ENCODE results near the gene ANKRD22. TPM values are rescaled to one million over a fixed set of nuclear protein-coding genes. Genes with fewer than 3 reads are reported as not detected.

ANKRD22 gene
- total and polyA plus RNA-seq, 2 donors (not counting 3 experiments of a cell fraction or from before 2014, with no cell fraction given) = not detected

DNA sequence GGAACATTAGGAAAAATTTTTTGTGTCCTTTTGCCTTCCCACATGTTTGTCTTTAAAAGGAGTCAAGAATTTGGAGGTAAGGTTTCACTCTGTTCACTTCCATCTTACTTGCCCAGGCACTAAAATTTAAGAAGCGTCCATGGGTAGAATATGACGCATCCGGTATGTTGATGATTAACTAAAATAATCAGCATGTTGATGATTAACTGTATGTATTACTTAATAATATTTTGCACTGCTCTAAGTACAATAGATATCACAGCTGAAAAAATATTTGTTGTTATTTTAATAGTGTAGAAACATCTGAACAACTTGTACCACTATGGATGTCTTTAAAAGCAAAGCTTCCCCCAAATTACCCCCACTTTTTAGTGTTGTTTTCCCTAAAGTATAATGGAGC is 11.5 kb downstream of the ANKRD22 start:
- H3K36me3 ChIP-seq (ENCODE audit: control insufficient read depth in 2 of 2, extremely low read depth in 1 of 2, insufficient read depth in 2 of 2, low read length in 2 of 2) = no peaks in the 10 kb centered on the region
- intact Hi-C loops (cut with micrococcal nuclease) = no loop called here
- no peaks in the 10 kb centered on the region for H3K79me2 ChIP-seq (ENCODE audit: control insufficient read depth, insufficient read depth, low read length)
- no peaks in the 10 kb centered on the region for H3K4me1 ChIP-seq (ENCODE audit: control insufficient read depth, extremely low read depth, insufficient read depth, low read length)
- DNase-seq (ENCODE audit: low read depth, low spot score) (no peak), FAIRE-seq (no peak)
- no peak overlapping the region for H3K4me3 ChIP-seq (replicated peaks in 1 of 3; ENCODE audit: insufficient read depth in 1 of 3, low read depth in 1 of 3, low read length in 3 of 3)
- H4K20me1 ChIP-seq (replicated peaks; ENCODE audit: control insufficient read depth, extremely low read depth, insufficient read depth, low read length) = no peaks in the 10 kb centered on the region
- no peaks in the 10 kb centered on the region for H3K9me1 ChIP-seq (replicated peaks; ENCODE audit: control insufficient read depth, extremely low read depth, insufficient read depth, low read length)
- ChIA-PET CTCF (interaction anchor here (0.9 to 12.3 kb wide), 4 partner anchors 42 to 377 kb away, joined by 3 to 584 read pairs (median 3); no protein-coding TSS in a partner anchor), POLR2A (interaction anchor here (0.5 kb wide), 1 partner anchor 91 kb away, joined by 4 read pairs; no protein-coding TSS in a partner anchor)
- H3K4me2 ChIP-seq (ENCODE audit: insufficient read depth, low read length) = no peak overlapping the region
- H3K27me3 ChIP-seq (ENCODE audit: control insufficient read depth in 2 of 2, insufficient read depth in 2 of 2, low read length in 2 of 2) = peaks cover 0 to 1% of the 10 kb centered on the region in 2 experiments
- dilution Hi-C loops (cut with MboI; ENCODE audit: extremely low pct_ligation_motif_present, low sequenced_read_pairs) = no loop called here
- H3K27ac ChIP-seq (ENCODE audit: insufficient read depth, low read depth, low read length) = no peak overlapping the region
- no peak overlapping the region for H2AFZ ChIP-seq (ENCODE audit: low read depth, low read length)
- no peaks in the 10 kb centered on the region for H3K9me3 ChIP-seq (replicated peaks; ENCODE audit: control insufficient read depth, insufficient read depth, low read length)
- TF ChIP-seq POLR2A (IDR thresholded peaks at IDR 0.05; ENCODE audit: low read depth, low read length) = no peak
- no peak for TF ChIP-seq JUN (IDR thresholded peaks at IDR 0.05; ENCODE audit: borderline replicate concordance, insufficient read depth, insufficient read length, low read depth)
- no peak for TF ChIP-seq EZH2 (IDR thresholded peaks at IDR 0.05; ENCODE audit: borderline replicate concordance, low read depth, low read length, severe bottlenecking)
- TF ChIP-seq FOS (IDR thresholded peaks at IDR 0.05; ENCODE audit: borderline replicate concordance, insufficient read depth, low read length) = no peak
- TF ChIP-seq, protein P1, sequence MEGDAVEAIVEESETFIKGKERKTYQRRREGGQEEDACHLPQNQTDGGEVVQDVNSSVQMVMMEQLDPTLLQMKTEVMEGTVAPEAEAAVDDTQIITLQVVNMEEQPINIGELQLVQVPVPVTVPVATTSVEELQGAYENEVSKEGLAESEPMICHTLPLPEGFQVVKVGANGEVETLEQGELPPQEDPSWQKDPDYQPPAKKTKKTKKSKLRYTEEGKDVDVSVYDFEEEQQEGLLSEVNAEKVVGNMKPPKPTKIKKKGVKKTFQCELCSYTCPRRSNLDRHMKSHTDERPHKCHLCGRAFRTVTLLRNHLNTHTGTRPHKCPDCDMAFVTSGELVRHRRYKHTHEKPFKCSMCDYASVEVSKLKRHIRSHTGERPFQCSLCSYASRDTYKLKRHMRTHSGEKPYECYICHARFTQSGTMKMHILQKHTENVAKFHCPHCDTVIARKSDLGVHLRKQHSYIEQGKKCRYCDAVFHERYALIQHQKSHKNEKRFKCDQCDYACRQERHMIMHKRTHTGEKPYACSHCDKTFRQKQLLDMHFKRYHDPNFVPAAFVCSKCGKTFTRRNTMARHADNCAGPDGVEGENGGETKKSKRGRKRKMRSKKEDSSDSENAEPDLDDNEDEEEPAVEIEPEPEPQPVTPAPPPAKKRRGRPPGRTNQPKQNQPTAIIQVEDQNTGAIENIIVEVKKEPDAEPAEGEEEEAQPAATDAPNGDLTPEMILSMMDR (IDR thresholded peaks at IDR 0.05; ENCODE audit: extremely low read depth in 1 of 2, insufficient read depth in 1 of 2, low read depth in 1 of 2, low read length in 2 of 2) = no peak
- no peak for TF ChIP-seq GATA2 (IDR thresholded peaks at IDR 0.05; ENCODE audit: insufficient read depth, insufficient read length, low read depth, low read length)
- TF ChIP-seq, protein P2, sequence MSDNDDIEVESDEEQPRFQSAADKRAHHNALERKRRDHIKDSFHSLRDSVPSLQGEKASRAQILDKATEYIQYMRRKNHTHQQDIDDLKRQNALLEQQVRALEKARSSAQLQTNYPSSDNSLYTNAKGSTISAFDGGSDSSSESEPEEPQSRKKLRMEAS (IDR thresholded peaks at IDR 0.05; ENCODE audit: insufficient read depth, insufficient read length) = no peak
- no peak for TF ChIP-seq POLR2AphosphoS5 (IDR thresholded peaks at IDR 0.05; ENCODE audit: insufficient read depth, low read depth, low read length)
- no peak for TF ChIP-seq MYC (IDR thresholded peaks at IDR 0.05; ENCODE audit: low read depth, low read length)
- no TSS peak for BruUV-seq (replicated peaks)
- H3K9ac ChIP-seq (replicated peaks; ENCODE audit: extremely low read depth, insufficient read depth, low read length) = no peak overlapping the region
